ENCODE results near the gene CNN3. TPM values are rescaled to one million over a fixed set of nuclear protein-coding genes. Genes with fewer than 3 reads are reported as not detected.
A peak's percentile ranks its signal among the peaks of the same experiment; 100 is the strongest.

The CNN3 gene
- total RNA-seq, 2 experiments from 2014 or later = not detected

DNA sequence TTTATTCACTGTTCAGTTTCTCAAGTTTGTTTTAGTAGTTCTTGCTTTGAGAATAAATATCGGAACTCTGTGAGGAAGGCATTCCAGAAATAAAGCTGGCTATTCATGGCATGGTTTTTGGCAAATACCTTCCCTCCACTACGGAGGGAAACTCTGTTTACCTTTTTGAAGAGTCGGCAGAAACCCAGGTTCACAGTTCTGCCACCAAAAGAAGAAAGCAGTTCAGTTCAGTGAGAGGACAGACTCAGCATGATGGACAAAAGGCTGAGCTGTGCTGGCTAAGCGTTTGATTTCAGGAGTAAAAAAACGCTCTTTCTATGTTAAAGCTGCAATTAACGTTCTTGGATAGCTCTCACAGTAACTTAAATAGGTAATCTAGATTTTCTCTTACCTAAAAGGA lies 42.4 kb downstream of the CNN3 start:
- Histone ChIP-seq H3K4me2 (ENCODE audit: low read length) (no peak overlapping the region), H3K9me3 (ENCODE audit: low read length) (no peaks in the 10 kb centered on the region), H3K4me3 (ENCODE audit: low read depth, low read length, poor library complexity, severe bottlenecking) (no peak overlapping the region), H3K27ac (ENCODE audit: low read depth, low read length, poor library complexity, severe bottlenecking) (no peak overlapping the region), H3K79me2 (ENCODE audit: insufficient read depth, low read depth, low read length) (no peaks in the 10 kb centered on the region), H4K20me1 (ENCODE audit: insufficient read depth, low read length) (no peaks in the 10 kb centered on the region), H3K9me2 (ENCODE audit: insufficient read depth, low read length) (no peaks in the 10 kb centered on the region), H2AFZ (ENCODE audit: low read length) (no peak overlapping the region), H3K36me3 (ENCODE audit: insufficient read depth, low read length) (no peaks in the 10 kb centered on the region), H3K4me1 (ENCODE audit: insufficient read depth, low read length, poor library complexity, severe bottlenecking) (no peaks in the 10 kb centered on the region)
- ChIA-PET CTCF (ENCODE audit: unreplicated experiment) (no interaction called here), POLR2A (no interaction called here)
- no TSS peak for BruUV-seq (replicated peaks)
- DNase-seq (ENCODE audit: low spot score) = no peak
- TF ChIP-seq, protein P1, sequence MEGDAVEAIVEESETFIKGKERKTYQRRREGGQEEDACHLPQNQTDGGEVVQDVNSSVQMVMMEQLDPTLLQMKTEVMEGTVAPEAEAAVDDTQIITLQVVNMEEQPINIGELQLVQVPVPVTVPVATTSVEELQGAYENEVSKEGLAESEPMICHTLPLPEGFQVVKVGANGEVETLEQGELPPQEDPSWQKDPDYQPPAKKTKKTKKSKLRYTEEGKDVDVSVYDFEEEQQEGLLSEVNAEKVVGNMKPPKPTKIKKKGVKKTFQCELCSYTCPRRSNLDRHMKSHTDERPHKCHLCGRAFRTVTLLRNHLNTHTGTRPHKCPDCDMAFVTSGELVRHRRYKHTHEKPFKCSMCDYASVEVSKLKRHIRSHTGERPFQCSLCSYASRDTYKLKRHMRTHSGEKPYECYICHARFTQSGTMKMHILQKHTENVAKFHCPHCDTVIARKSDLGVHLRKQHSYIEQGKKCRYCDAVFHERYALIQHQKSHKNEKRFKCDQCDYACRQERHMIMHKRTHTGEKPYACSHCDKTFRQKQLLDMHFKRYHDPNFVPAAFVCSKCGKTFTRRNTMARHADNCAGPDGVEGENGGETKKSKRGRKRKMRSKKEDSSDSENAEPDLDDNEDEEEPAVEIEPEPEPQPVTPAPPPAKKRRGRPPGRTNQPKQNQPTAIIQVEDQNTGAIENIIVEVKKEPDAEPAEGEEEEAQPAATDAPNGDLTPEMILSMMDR (conservative IDR thresholded peaks at IDR 0.05; ENCODE audit: low read length) = no peak
- TF ChIP-seq EZH2phosphoT487 (IDR thresholded peaks at IDR 0.05; ENCODE audit: borderline replicate concordance, low read depth, low read length) = no peak
- intact Hi-C loops (cut with micrococcal nuclease; ENCODE audit: unreplicated experiment) = no loop called here

DNA sequence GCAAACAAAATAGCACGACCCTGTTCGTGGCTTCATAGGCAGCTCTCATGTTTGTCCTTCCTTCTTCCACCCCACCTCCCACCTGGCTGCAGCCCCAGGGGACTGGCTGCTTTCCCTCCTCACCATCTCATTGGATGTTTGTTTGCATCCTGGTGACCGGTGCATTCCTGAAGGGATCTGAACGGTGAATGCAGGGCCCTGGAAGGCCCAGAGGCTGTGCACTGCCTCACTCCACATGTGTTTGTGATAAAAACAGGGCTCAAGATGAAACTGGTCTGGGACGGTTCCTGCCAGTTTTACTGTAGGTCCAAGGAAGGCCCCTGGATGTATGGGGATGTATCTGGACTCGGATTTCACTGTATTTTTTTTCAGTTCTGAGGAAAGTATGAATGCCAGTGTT lies 42.8 kb downstream of the CNN3 start:
- Histone ChIP-seq H4K20me1 (ENCODE audit: insufficient read depth, low read length) (no peaks in the 10 kb centered on the region), H2AFZ (ENCODE audit: low read length) (no peak overlapping the region), H3K4me3 (ENCODE audit: low read depth, low read length, poor library complexity, severe bottlenecking) (no peak overlapping the region), H3K4me1 (ENCODE audit: insufficient read depth, low read length, poor library complexity, severe bottlenecking) (no peaks in the 10 kb centered on the region), H3K36me3 (ENCODE audit: insufficient read depth, low read length) (no peaks in the 10 kb centered on the region), H3K4me2 (ENCODE audit: low read length) (no peak overlapping the region), H3K9me2 (ENCODE audit: insufficient read depth, low read length) (no peaks in the 10 kb centered on the region), H3K27ac (ENCODE audit: low read depth, low read length, poor library complexity, severe bottlenecking) (no peak overlapping the region), H3K9me3 (ENCODE audit: low read length) (no peaks in the 10 kb centered on the region), H3K79me2 (ENCODE audit: insufficient read depth, low read depth, low read length) (no peaks in the 10 kb centered on the region)
- DNase-seq (ENCODE audit: low spot score) = no peak
- CTCF ChIA-PET (ENCODE audit: unreplicated experiment) = no interaction called here
- TF ChIP-seq, protein P1 (conservative IDR thresholded peaks at IDR 0.05; ENCODE audit: low read length) = no peak
- no peak for TF ChIP-seq EZH2phosphoT487 (IDR thresholded peaks at IDR 0.05; ENCODE audit: borderline replicate concordance, low read depth, low read length)
- no TSS peak for BruUV-seq (replicated peaks)
- POLR2A ChIA-PET = interaction anchor here (0.6 kb wide), 1 partner anchor 71 kb away, joined by 3 read pairs; no protein-coding TSS in a partner anchor
- intact Hi-C loops (cut with micrococcal nuclease; ENCODE audit: unreplicated experiment) = no loop called here

DNA sequence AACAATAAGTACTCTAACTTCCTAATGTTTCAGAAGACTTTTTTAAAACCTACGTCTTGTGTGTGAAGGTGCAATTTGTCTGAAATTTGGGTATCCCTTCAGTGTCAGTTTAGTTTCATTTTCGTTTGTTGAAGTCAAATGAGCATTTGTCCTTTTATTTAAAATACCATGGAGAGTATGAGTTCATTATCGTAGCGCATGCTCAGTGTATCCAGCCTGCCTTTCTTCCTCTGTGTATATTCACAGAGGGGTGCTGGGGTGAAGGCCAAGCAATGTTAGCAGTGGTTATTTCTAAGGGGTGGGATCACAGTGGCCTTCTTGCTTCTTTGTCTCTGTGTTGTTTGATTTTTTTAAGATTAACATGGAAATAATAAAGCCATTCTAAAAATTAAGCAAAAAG lies 43.2 kb downstream of the CNN3 start:
- no peaks in the 10 kb centered on the region for H3K9me3 ChIP-seq (ENCODE audit: low read length)
- H3K9me2 ChIP-seq (ENCODE audit: insufficient read depth, low read length) = no peaks in the 10 kb centered on the region
- no peaks in the 10 kb centered on the region for H3K36me3 ChIP-seq (ENCODE audit: insufficient read depth, low read length)
- no peaks in the 10 kb centered on the region for H4K20me1 ChIP-seq (ENCODE audit: insufficient read depth, low read length)
- 0 out of 2 replicates have a peak overlapping the region, but pooled peaks have one; percentile 12 for H3K4me2 ChIP-seq (ENCODE audit: low read length)
- intact Hi-C loops (cut with micrococcal nuclease; ENCODE audit: unreplicated experiment) = no loop called here
- ChIA-PET CTCF (ENCODE audit: unreplicated experiment) (no interaction called here), POLR2A (interaction anchor here (0.6 kb wide), 1 partner anchor 71 kb away, joined by 3 read pairs; no protein-coding TSS in a partner anchor)
- peak overlapping the region; percentile 72; the same call in 1 of the 2 replicates for H2AFZ ChIP-seq (ENCODE audit: low read length)
- BruUV-seq (replicated peaks) = no TSS peak
- H3K79me2 ChIP-seq (ENCODE audit: insufficient read depth, low read depth, low read length) = no peaks in the 10 kb centered on the region
- H3K4me1 ChIP-seq (ENCODE audit: insufficient read depth, low read length, poor library complexity, severe bottlenecking) = no peaks in the 10 kb centered on the region
- no peak overlapping the region for H3K4me3 ChIP-seq (ENCODE audit: low read depth, low read length, poor library complexity, severe bottlenecking)
- TF ChIP-seq, protein P1 (conservative IDR thresholded peaks at IDR 0.05; ENCODE audit: low read length) = no peak
- no peak for TF ChIP-seq EZH2phosphoT487 (IDR thresholded peaks at IDR 0.05; ENCODE audit: borderline replicate concordance, low read depth, low read length)
- DNase-seq (ENCODE audit: low spot score) = no peak
- no peak overlapping the region for H3K27ac ChIP-seq (ENCODE audit: low read depth, low read length, poor library complexity, severe bottlenecking)
